ENCODE measurements around the gene PTPRM.

- TF ChIP-seq RAD21 (IDR thresholded peaks at IDR 0.05) (no peak), GABPA (IDR thresholded peaks at IDR 0.05 in 1 of 2, conservative IDR thresholded peaks at IDR 0.05 in 1 of 2) (no peak)
- TF ChIP-seq, protein P1, sequence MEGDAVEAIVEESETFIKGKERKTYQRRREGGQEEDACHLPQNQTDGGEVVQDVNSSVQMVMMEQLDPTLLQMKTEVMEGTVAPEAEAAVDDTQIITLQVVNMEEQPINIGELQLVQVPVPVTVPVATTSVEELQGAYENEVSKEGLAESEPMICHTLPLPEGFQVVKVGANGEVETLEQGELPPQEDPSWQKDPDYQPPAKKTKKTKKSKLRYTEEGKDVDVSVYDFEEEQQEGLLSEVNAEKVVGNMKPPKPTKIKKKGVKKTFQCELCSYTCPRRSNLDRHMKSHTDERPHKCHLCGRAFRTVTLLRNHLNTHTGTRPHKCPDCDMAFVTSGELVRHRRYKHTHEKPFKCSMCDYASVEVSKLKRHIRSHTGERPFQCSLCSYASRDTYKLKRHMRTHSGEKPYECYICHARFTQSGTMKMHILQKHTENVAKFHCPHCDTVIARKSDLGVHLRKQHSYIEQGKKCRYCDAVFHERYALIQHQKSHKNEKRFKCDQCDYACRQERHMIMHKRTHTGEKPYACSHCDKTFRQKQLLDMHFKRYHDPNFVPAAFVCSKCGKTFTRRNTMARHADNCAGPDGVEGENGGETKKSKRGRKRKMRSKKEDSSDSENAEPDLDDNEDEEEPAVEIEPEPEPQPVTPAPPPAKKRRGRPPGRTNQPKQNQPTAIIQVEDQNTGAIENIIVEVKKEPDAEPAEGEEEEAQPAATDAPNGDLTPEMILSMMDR (IDR thresholded peaks at IDR 0.05; ENCODE audit: low read depth, low read length, missing input control): no peak
Measured at GRCh38 chr18:7544686-7545085, 22.4 kb upstream of the PTPRM start.
